ENCODE results near the gene OR52E4. TPM values are rescaled to one million over a fixed set of nuclear protein-coding genes. Genes with fewer than 3 reads are reported as not detected.

Gene OR52E4
- total and polyA plus RNA-seq, 10 of the 15 experiments (the other 5 are each of a cell fraction or from before 2014, with no cell fraction given) = not detected

DNA sequence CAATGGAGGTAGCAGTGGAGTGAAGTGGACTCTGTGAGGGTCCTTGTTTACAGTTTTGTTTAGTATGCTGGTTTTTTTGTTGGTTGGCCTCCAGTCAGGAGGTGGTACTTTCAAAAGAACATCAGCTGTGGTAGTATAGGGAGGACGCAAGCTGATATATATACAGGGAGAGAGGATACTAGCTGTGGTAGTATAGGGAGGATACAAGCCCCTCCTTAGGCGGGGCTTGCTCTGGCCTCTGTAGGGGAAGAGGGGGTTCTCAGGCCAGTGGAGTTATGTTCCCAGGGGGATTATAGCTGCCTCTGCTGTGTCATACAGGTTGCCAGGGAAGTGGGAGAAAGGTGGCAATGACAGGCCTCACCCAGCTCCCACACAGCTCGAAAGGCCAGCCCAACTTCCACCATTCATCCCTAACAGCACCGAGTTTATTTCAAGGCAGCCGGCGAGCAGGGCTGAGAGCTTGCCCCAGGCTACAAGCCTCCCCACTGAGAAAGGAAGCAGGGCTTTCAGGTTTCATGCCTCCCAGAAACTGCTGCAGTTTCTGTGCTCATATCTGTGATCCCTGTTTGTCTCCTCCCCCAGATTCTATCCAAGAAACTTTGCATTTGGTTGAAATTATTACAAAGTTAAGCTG is 49.1 kb upstream of the OR52E4 start (continued):
- no peak for TF ChIP-seq ATF7 (IDR thresholded peaks at IDR 0.05; ENCODE audit: low read depth)
- TF ChIP-seq ZSCAN29 (IDR thresholded peaks at IDR 0.05) = no peak
- no peak for TF ChIP-seq NFYA (IDR thresholded peaks at IDR 0.05; ENCODE audit: borderline replicate concordance, low read depth, low read length)
- no peak for TF ChIP-seq SRF (IDR thresholded peaks at IDR 0.05; ENCODE audit: low read depth in 2 of 2, low read length in 2 of 2)
- TF ChIP-seq, protein P1, sequence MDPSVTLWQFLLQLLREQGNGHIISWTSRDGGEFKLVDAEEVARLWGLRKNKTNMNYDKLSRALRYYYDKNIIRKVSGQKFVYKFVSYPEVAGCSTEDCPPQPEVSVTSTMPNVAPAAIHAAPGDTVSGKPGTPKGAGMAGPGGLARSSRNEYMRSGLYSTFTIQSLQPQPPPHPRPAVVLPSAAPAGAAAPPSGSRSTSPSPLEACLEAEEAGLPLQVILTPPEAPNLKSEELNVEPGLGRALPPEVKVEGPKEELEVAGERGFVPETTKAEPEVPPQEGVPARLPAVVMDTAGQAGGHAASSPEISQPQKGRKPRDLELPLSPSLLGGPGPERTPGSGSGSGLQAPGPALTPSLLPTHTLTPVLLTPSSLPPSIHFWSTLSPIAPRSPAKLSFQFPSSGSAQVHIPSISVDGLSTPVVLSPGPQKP (IDR thresholded peaks at IDR 0.05; ENCODE audit: low read depth, low read length) = no peak
- no peak for TF ChIP-seq RBBP5 (conservative IDR thresholded peaks at IDR 0.05)

DNA sequence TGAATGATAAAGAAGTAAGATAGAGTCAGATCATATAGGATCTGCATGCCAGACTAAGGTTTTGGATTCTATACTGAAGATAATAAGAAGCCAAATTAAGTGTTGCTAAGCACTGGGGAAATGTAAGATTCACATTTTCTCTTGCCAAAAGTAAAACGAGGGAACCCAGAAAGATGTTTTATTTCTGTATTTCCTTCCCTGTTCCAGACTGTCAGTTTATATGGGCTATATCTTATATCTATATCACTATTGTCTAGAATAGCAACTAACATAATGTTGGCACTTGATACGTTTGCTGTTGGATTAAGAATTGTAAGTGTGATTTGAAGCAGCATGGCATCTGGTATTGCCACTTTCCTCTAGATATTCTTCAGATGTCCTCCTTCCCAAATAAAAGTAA is 47.0 kb upstream of the OR52E4 start:
- POLR2A ChIA-PET = no interaction called here
- no peaks in the 10 kb centered on the region for H3K27me3 ChIP-seq (replicated peaks in 1 of 2; ENCODE audit: control insufficient read depth in 2 of 2, insufficient read depth in 2 of 2, low read length in 1 of 2)
- CTCF ChIA-PET = no interaction called here
- H3K4me3 ChIP-seq = no peak overlapping the region
- WGBS (ENCODE audit: insufficient coverage, insufficient replicate concordance, low lambda C conversion rate, missing lambda C conversion rate) = 0% methylated on average over 2 of the region's 2 CpGs
- H4K20me1 ChIP-seq (ENCODE audit: control insufficient read depth, insufficient read depth) = no peaks in the 10 kb centered on the region
- ATAC-seq (no peak), FAIRE-seq (no peak), DNase-seq (ENCODE audit: low read depth, low spot score) (no peak)
- intact Hi-C loops (cut with micrococcal nuclease; ENCODE audit: unreplicated experiment) (no loop called here), in situ Hi-C loops (cut with MboI) (no loop called here)
- SMC1A ChIA-PET (ENCODE audit: uncharacterized antibody, unreplicated experiment) = no interaction called here
- H3K4me2 ChIP-seq (ENCODE audit: control insufficient read depth, insufficient read depth) = no peak overlapping the region
- TF ChIP-seq, protein P2, sequence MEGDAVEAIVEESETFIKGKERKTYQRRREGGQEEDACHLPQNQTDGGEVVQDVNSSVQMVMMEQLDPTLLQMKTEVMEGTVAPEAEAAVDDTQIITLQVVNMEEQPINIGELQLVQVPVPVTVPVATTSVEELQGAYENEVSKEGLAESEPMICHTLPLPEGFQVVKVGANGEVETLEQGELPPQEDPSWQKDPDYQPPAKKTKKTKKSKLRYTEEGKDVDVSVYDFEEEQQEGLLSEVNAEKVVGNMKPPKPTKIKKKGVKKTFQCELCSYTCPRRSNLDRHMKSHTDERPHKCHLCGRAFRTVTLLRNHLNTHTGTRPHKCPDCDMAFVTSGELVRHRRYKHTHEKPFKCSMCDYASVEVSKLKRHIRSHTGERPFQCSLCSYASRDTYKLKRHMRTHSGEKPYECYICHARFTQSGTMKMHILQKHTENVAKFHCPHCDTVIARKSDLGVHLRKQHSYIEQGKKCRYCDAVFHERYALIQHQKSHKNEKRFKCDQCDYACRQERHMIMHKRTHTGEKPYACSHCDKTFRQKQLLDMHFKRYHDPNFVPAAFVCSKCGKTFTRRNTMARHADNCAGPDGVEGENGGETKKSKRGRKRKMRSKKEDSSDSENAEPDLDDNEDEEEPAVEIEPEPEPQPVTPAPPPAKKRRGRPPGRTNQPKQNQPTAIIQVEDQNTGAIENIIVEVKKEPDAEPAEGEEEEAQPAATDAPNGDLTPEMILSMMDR (IDR thresholded peaks at IDR 0.05 in 2 of 3, conservative IDR thresholded peaks at IDR 0.05 in 1 of 3; ENCODE audit: control insufficient read depth in 2 of 3, extremely low read depth in 1 of 3, insufficient read depth in 1 of 3, low read depth in 3 of 3, low read length in 3 of 3) = no peak
- TF ChIP-seq NFXL1 (IDR thresholded peaks at IDR 0.05; ENCODE audit: borderline replicate concordance) (no peak), PML (IDR thresholded peaks at IDR 0.05; ENCODE audit: low read length) (no peak), KAT2A (conservative IDR thresholded peaks at IDR 0.05; ENCODE audit: control insufficient read depth, low read depth, low read length) (no peak), MTA3 (IDR thresholded peaks at IDR 0.05; ENCODE audit: borderline replicate concordance, low read length) (no peak), STAT3 (IDR thresholded peaks at IDR 0.05; ENCODE audit: low read depth, low read length) (no peak), EGR1 (IDR thresholded peaks at IDR 0.05; ENCODE audit: borderline replicate concordance in 1 of 2, low read depth in 2 of 2, low read length in 2 of 2) (no peak), LARP7 (IDR thresholded peaks at IDR 0.05) (no peak)
- TF ChIP-seq, protein P3, sequence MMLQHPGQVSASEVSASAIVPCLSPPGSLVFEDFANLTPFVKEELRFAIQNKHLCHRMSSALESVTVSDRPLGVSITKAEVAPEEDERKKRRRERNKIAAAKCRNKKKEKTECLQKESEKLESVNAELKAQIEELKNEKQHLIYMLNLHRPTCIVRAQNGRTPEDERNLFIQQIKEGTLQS (IDR thresholded peaks at IDR 0.05; ENCODE audit: borderline replicate concordance, extremely low read depth, low read depth, low read length) = no peak
- TF ChIP-seq, protein P4, sequence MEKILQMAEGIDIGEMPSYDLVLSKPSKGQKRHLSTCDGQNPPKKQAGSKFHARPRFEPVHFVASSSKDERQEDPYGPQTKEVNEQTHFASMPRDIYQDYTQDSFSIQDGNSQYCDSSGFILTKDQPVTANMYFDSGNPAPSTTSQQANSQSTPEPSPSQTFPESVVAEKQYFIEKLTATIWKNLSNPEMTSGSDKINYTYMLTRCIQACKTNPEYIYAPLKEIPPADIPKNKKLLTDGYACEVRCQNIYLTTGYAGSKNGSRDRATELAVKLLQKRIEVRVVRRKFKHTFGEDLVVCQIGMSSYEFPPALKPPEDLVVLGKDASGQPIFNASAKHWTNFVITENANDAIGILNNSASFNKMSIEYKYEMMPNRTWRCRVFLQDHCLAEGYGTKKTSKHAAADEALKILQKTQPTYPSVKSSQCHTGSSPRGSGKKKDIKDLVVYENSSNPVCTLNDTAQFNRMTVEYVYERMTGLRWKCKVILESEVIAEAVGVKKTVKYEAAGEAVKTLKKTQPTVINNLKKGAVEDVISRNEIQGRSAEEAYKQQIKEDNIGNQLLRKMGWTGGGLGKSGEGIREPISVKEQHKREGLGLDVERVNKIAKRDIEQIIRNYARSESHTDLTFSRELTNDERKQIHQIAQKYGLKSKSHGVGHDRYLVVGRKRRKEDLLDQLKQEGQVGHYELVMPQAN (conservative IDR thresholded peaks at IDR 0.05) = no peak
- H3K79me2 ChIP-seq (ENCODE audit: control insufficient read depth, insufficient read depth, low read length) = no peaks in the 10 kb centered on the region
- no peak overlapping the region for H3K27ac ChIP-seq (ENCODE audit: control insufficient read depth, insufficient read depth)
- no peaks in the 10 kb centered on the region for H3K36me3 ChIP-seq (ENCODE audit: control insufficient read depth in 2 of 2, insufficient read depth in 2 of 2, low read length in 1 of 2)
- H3K9ac ChIP-seq (ENCODE audit: control insufficient read depth, insufficient read depth, low read length) = no peak overlapping the region
- H3K9me3 ChIP-seq (replicated peaks; ENCODE audit: control insufficient read depth, insufficient read depth, low read length) = no peaks in the 10 kb centered on the region
- no peaks in the 10 kb centered on the region for H3K4me1 ChIP-seq (ENCODE audit: control insufficient read depth, insufficient read depth, low read length)
- no peak overlapping the region for H2AFZ ChIP-seq (ENCODE audit: control insufficient read depth, low read depth, low read length)
- RAD21 ChIA-PET (ENCODE audit: unreplicated experiment) = no interaction called here
- BruUV-seq (replicated peaks) = no TSS peak

All from GM12878 (cell line).